ENCODE data around the gene JADE2. TPM values are rescaled to one million over a fixed set of nuclear protein-coding genes. Genes with fewer than 3 reads are reported as not detected.

JADE2 gene
- total RNA-seq, 4 donors from 2014 or later, result 9.1 to 32.8 (median 14.9) TPM

GRCh38 chr5:134578578-134579283 lies 53.3 kb downstream of the JADE2 start:
- no peak overlapping the region for H3K27ac ChIP-seq
- H3K9me3 ChIP-seq, result no peaks in the 10 kb centered on the region
- no peaks in the 10 kb centered on the region for H3K27me3 ChIP-seq
- TF ChIP-seq POLR2A (IDR thresholded peaks at IDR 0.05) (no peak), CTCF (IDR thresholded peaks at IDR 0.05) (no peak)
- peaks cover 23 to 81% (median 39%) of the 10 kb centered on the region in 3 donors for H3K36me3 ChIP-seq
- DNase-seq, result no peak
- intact Hi-C loops (cut with DNase I), result loop anchor here (5.0 kb wide), 2 partner anchors 171 to 271 kb away; no protein-coding TSS in a partner anchor
- H3K4me1 ChIP-seq, result peaks cover 0 to 55% (median 33%) of the 10 kb centered on the region in 3 donors
- H3K4me3 ChIP-seq, result no peak overlapping the region
- 100% methylated on average over 4 of the region's 32 CpGs; no CpG with 5 or more reads in 1 of the 2 donors for WGBS, 2 donors

- intact Hi-C loops (cut with DNase I), result loop anchor here (5.0 kb wide), 2 partner anchors 172 to 272 kb away; no protein-coding TSS in a partner anchor
- TF ChIP-seq CTCF (IDR thresholded peaks at IDR 0.05) (no peak), POLR2A (IDR thresholded peaks at IDR 0.05) (no peak)
- H3K4me1 ChIP-seq, result peaks cover 0 to 55% (median 33%) of the 10 kb centered on the region in 3 donors
- no peak for DNase-seq
- no peak overlapping the region for H3K4me3 ChIP-seq
- peak overlapping the region in 1 of 4 donors; percentile 52 for H3K27ac ChIP-seq
- H3K36me3 ChIP-seq, result peaks cover 23 to 75% (median 35%) of the 10 kb centered on the region in 3 donors
- WGBS, 2 donors, result 89 to 94% methylated on average over 6 to 13 of the region's 13 CpGs
- H3K9me3 ChIP-seq, result no peaks in the 10 kb centered on the region
- H3K27me3 ChIP-seq, result no peaks in the 10 kb centered on the region
Observed at GRCh38 chr5:134579284-134579771, 53.9 kb downstream of the JADE2 start.

GRCh38 chr5:134580001-134580460 lies 54.6 kb downstream of the JADE2 start:
- 57 to 80% methylated on average over 4 to 10 of the region's 14 CpGs for WGBS, 2 donors
- intact Hi-C loops (cut with DNase I), result no loop called here
- Histone ChIP-seq H3K27me3 (no peaks in the 10 kb centered on the region), H3K4me3 (no peak overlapping the region), H3K4me1 (peaks cover 0 to 55% (median 33%) of the 10 kb centered on the region in 3 donors), H3K9me3 (no peaks in the 10 kb centered on the region), H3K27ac (peak overlapping the region in 2 of 4 donors; percentile 46 to 52), H3K36me3 (peaks cover 23 to 68% (median 35%) of the 10 kb centered on the region in 3 donors)
- DNase-seq, result no peak
- no peak for TF ChIP-seq CTCF (IDR thresholded peaks at IDR 0.05)
- no peak for TF ChIP-seq POLR2A (IDR thresholded peaks at IDR 0.05)

- H3K4me3 ChIP-seq, result no peak overlapping the region
Observed at GRCh38 chr5:134581241-134581981, 55.9 kb downstream of the JADE2 start.

More at GRCh38 chr5:134581241-134581981, 55.9 kb downstream of the JADE2 start:
- H3K27ac ChIP-seq, result peak overlapping the region in 2 of 4 donors; percentile 32 to 46
- no peaks in the 10 kb centered on the region for H3K9me3 ChIP-seq
- no peaks in the 10 kb centered on the region for H3K27me3 ChIP-seq
- peaks cover 22 to 54% (median 31%) of the 10 kb centered on the region in 3 donors for H3K36me3 ChIP-seq
- peaks cover 0 to 52% (median 33%) of the 10 kb centered on the region in 3 donors for H3K4me1 ChIP-seq
- no peak for DNase-seq
- 49 to 69% methylated on average over 6 to 7 of the region's 8 CpGs for WGBS, 2 donors
- no peak for TF ChIP-seq POLR2A (IDR thresholded peaks at IDR 0.05)
- no peak for TF ChIP-seq CTCF (IDR thresholded peaks at IDR 0.05)
- intact Hi-C loops (cut with DNase I), result no loop called here
